Measurements from ENCODE around the gene PCNT. TPM values are rescaled to one million over a fixed set of nuclear protein-coding genes. Genes with fewer than 3 reads are reported as not detected.

PCNT gene
- total RNA-seq, 1 experiment from 2014 or later: 41.0 TPM

GRCh38 chr21:46434322-46434958 lies 110.5 kb downstream of the PCNT start:
- H3K27me3 Mint-ChIP-seq (ENCODE audit: low read depth): no peaks in the 10 kb centered on the region
- H3K27ac Mint-ChIP-seq: no peak overlapping the region
- H3K9me3 Mint-ChIP-seq: no peaks in the 10 kb centered on the region
- ATAC-seq (no peak), DNase-seq (ENCODE audit: low spot score) (no peak)
- TF ChIP-seq, protein P1, sequence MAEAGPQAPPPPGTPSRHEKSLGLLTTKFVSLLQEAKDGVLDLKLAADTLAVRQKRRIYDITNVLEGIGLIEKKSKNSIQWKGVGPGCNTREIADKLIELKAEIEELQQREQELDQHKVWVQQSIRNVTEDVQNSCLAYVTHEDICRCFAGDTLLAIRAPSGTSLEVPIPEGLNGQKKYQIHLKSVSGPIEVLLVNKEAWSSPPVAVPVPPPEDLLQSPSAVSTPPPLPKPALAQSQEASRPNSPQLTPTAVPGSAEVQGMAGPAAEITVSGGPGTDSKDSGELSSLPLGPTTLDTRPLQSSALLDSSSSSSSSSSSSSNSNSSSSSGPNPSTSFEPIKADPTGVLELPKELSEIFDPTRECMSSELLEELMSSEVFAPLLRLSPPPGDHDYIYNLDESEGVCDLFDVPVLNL (CRISPR knock-in tag; IDR thresholded peaks at IDR 0.05; ENCODE audit: borderline replicate concordance, low read depth): no peak
- no peak for TF ChIP-seq AR (CRISPR knock-in tag; IDR thresholded peaks at IDR 0.05)
- TF ChIP-seq ZNF532 (CRISPR knock-in tag; IDR thresholded peaks at IDR 0.05; ENCODE audit: borderline replicate concordance): no peak
- TF ChIP-seq ETV6 (CRISPR knock-in tag; IDR thresholded peaks at IDR 0.05): no peak
- no peak for TF ChIP-seq CBFB (CRISPR knock-in tag; IDR thresholded peaks at IDR 0.05; ENCODE audit: low read depth)
- TF ChIP-seq, protein P2, sequence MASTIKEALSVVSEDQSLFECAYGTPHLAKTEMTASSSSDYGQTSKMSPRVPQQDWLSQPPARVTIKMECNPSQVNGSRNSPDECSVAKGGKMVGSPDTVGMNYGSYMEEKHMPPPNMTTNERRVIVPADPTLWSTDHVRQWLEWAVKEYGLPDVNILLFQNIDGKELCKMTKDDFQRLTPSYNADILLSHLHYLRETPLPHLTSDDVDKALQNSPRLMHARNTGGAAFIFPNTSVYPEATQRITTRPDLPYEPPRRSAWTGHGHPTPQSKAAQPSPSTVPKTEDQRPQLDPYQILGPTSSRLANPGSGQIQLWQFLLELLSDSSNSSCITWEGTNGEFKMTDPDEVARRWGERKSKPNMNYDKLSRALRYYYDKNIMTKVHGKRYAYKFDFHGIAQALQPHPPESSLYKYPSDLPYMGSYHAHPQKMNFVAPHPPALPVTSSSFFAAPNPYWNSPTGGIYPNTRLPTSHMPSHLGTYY (CRISPR knock-in tag; IDR thresholded peaks at IDR 0.05): no peak
- peaks cover 62% of the 10 kb centered on the region for H3K36me3 Mint-ChIP-seq
- H3K4me1 Mint-ChIP-seq: no peaks in the 10 kb centered on the region
- no peak overlapping the region for H3K4me3 Mint-ChIP-seq
- POLR2A ChIA-PET: no interaction called here
- CTCF ChIA-PET: no interaction called here

- Mint-ChIP-seq H3K27ac (no peak overlapping the region), H3K9me3 (no peaks in the 10 kb centered on the region)
- CTCF ChIA-PET: interaction anchor here (0.7 kb wide), 1 partner anchor 25 kb away, joined by 3 read pairs; no protein-coding TSS in a partner anchor
- no peak for TF ChIP-seq USF1 (CRISPR knock-in tag; IDR thresholded peaks at IDR 0.05)
- TF ChIP-seq SMAD3 (CRISPR knock-in tag; IDR thresholded peaks at IDR 0.05; ENCODE audit: borderline replicate concordance): no peak
- TF ChIP-seq, protein P3, sequence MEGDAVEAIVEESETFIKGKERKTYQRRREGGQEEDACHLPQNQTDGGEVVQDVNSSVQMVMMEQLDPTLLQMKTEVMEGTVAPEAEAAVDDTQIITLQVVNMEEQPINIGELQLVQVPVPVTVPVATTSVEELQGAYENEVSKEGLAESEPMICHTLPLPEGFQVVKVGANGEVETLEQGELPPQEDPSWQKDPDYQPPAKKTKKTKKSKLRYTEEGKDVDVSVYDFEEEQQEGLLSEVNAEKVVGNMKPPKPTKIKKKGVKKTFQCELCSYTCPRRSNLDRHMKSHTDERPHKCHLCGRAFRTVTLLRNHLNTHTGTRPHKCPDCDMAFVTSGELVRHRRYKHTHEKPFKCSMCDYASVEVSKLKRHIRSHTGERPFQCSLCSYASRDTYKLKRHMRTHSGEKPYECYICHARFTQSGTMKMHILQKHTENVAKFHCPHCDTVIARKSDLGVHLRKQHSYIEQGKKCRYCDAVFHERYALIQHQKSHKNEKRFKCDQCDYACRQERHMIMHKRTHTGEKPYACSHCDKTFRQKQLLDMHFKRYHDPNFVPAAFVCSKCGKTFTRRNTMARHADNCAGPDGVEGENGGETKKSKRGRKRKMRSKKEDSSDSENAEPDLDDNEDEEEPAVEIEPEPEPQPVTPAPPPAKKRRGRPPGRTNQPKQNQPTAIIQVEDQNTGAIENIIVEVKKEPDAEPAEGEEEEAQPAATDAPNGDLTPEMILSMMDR (IDR thresholded peaks at IDR 0.05): no peak
- TF ChIP-seq FOXP1 (CRISPR knock-in tag; IDR thresholded peaks at IDR 0.05; ENCODE audit: borderline replicate concordance): no peak
- TF ChIP-seq, protein P4, sequence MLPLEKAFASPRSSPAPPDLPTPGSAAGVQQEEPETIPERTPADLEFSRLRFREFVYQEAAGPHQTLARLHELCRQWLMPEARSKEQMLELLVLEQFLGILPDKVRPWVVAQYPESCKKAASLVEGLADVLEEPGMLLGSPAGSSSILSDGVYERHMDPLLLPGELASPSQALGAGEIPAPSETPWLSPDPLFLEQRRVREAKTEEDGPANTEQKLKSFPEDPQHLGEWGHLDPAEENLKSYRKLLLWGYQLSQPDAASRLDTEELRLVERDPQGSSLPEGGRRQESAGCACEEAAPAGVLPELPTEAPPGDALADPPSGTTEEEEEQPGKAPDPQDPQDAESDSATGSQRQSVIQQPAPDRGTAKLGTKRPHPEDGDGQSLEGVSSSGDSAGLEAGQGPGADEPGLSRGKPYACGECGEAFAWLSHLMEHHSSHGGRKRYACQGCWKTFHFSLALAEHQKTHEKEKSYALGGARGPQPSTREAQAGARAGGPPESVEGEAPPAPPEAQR (CRISPR knock-in tag; IDR thresholded peaks at IDR 0.05): no peak
- TF ChIP-seq, protein P5, sequence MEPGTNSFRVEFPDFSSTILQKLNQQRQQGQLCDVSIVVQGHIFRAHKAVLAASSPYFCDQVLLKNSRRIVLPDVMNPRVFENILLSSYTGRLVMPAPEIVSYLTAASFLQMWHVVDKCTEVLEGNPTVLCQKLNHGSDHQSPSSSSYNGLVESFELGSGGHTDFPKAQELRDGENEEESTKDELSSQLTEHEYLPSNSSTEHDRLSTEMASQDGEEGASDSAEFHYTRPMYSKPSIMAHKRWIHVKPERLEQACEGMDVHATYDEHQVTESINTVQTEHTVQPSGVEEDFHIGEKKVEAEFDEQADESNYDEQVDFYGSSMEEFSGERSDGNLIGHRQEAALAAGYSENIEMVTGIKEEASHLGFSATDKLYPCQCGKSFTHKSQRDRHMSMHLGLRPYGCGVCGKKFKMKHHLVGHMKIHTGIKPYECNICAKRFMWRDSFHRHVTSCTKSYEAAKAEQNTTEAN (CRISPR knock-in tag; IDR thresholded peaks at IDR 0.05): no peak
- TF ChIP-seq ATF2 (CRISPR knock-in tag; IDR thresholded peaks at IDR 0.05; ENCODE audit: borderline replicate concordance, low read depth): no peak
- no peak for TF ChIP-seq CDX4 (CRISPR knock-in tag; IDR thresholded peaks at IDR 0.05; ENCODE audit: borderline replicate concordance)
- no peak for TF ChIP-seq CREB1 (CRISPR knock-in tag; IDR thresholded peaks at IDR 0.05)
Observed at GRCh38 chr21:46435786-46436227, 111.9 kb downstream of the PCNT start.

More at GRCh38 chr21:46435786-46436227, 111.9 kb downstream of the PCNT start:
- no peak for DNase-seq (ENCODE audit: low spot score)
- H3K4me3 Mint-ChIP-seq: no peak overlapping the region
- peak; percentile 69 for ATAC-seq
- no peaks in the 10 kb centered on the region for H3K27me3 Mint-ChIP-seq (ENCODE audit: low read depth)
- no peaks in the 10 kb centered on the region for H3K4me1 Mint-ChIP-seq
- H3K36me3 Mint-ChIP-seq: peaks cover 65% of the 10 kb centered on the region
- POLR2A ChIA-PET: no interaction called here
